T-helper 2 cell (primary cell): ENCODE measurements around the gene OR2T6.
"Not testable (repeated sequence)": the region's sequence is repeated elsewhere in the genome, so short reads cannot be mapped to it uniquely, and the experiment has no call there.

Source experiments
- DNase-seq, 5 experiments: peaks; one replicate each; pipeline versions ENCODE4 v3.0.0 to v3.0.0-alpha.2; 2012 to 2022

Gene OR2T6

GRCh38 chr1:248433811-248434415 is 58.4 kb downstream of the OR2T6 start:
- DNase-seq: not testable (repeated sequence)

- DNase-seq: not testable (repeated sequence)
Measured at GRCh38 chr1:248434913-248435312, 59.4 kb downstream of the OR2T6 start.

DNA sequence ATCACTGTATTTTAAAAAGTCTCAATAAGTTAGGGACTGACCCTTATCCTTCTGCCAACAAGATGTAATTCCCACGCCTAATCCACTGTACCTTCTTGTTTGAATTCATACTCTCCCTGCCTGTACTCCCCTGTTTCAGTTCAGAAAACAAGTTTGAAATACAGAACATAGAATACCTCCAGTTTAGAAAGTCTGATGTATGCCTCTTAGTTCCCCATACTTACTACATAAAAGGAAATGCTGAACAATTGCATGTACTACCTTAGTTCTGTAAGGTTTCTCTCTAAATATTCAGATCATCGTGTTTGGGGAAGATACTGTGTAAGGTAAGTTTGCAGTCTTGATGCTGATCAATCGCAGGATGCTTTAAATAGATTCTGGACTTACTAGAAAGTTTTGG is 60.8 kb downstream of the OR2T6 start:
- not testable (repeated sequence) for DNase-seq

- DNase-seq: not testable (repeated sequence)
Measured at GRCh38 chr1:248438668-248439067, 63.1 kb downstream of the OR2T6 start.

- not testable (repeated sequence) for DNase-seq
Measured at GRCh38 chr1:248439283-248439682, 63.7 kb downstream of the OR2T6 start.
